Spleen (tissue), 11 donors: ENCODE data around the gene CTDP1. TPM values are rescaled to one million over a fixed set of nuclear protein-coding genes. Genes with fewer than 3 reads are reported as not detected.

ENCODE experiments used
- DNase-seq: peaks from one replicate; pipeline ENCODE4 v3.0.0-alpha.2; 2020
- H3K27ac ChIP-seq, 8 donors: fragments of 200-600 bp; sonication (generic) in 7 of 8; 1 replicate in 4 of 8; 2 replicates in 4 of 8; pipeline versions ENCODE4 v1.5.0 to v1.8.0; 2016 to 2021; ENCODE audit warnings: inconsistent platforms in 4 of 8, mild to moderate bottlenecking in 4 of 8, moderate library complexity in 1 of 8
- H3K27me3 ChIP-seq, 7 donors: fragments of 200-600 bp; sonication (generic) in 6 of 7; replicated peaks in 1 of 7; 1 replicate in 4 of 7; 2 replicates in 3 of 7; pipeline versions ENCODE4 v1.5.0 to v1.8.0; 2016 to 2021; ENCODE audit warnings: inconsistent platforms in 3 of 7, mild to moderate bottlenecking in 1 of 7
- H3K36me3 ChIP-seq, 6 donors: fragments of 200-600 bp; sonication (generic) in 5 of 6; 1 replicate in 4 of 6; 2 replicates in 2 of 6; pipeline versions ENCODE4 v1.5.0 to v1.8.0; 2016 to 2021; ENCODE audit warnings: inconsistent platforms in 2 of 6
- H3K4me1 ChIP-seq, 6 donors: fragments of 200-600 bp; sonication (generic) in 5 of 6; 1 replicate in 3 of 6; 2 replicates in 3 of 6; pipeline versions ENCODE4 v1.5.0 to v1.8.0; 2016 to 2021; ENCODE audit warnings: inconsistent platforms in 3 of 6
- H3K4me3 ChIP-seq, 8 donors: fragments of 200-600 bp; sonication (generic) in 7 of 8; 1 replicate in 4 of 8; 2 replicates in 4 of 8; pipeline versions ENCODE4 v1.5.0 to v1.8.0; 2016 to 2021; ENCODE audit warnings: inconsistent platforms in 4 of 8, mild to moderate bottlenecking in 4 of 8, moderate library complexity in 2 of 8
- H3K9me3 ChIP-seq, 8 donors: fragments of 200-600 bp; sonication (generic) in 7 of 8; 1 replicate in 4 of 8; 2 replicates in 4 of 8; pipeline versions ENCODE4 v1.5.0 to v1.8.0; 2016 to 2021; ENCODE audit warnings: inconsistent platforms in 4 of 8
- CTCF ChIP-seq, 11 experiments: fragments of 200-600 bp in 7 of 11; fragments of 450-650 bp in 4 of 11; sonication (generic) in 4 of 11; IDR thresholded peaks in 8 of 11; conservative IDR thresholded peaks in 3 of 11; 1 replicate in 7 of 11; 2 replicates in 4 of 11; pipeline versions ENCODE4 v1.4.0 to v1.8.0; 2016 to 2021; ENCODE audit warnings: antibody characterized with exemption in 11 of 11, inconsistent platforms in 4 of 11, mild to moderate bottlenecking in 1 of 11
- POLR2A ChIP-seq, 3 donors: fragments of 450-650 bp; IDR thresholded peaks; one replicate each; pipeline ENCODE4 v1.5.1; 2017; ENCODE audit warnings: antibody characterized with exemption in 3 of 3, mild to moderate bottlenecking in 1 of 3
- POLR2AphosphoS5 ChIP-seq, 3 donors: sonication (generic); formaldehyde crosslinking; IDR thresholded peaks; one replicate each; pipeline ENCODE4 v1.5.1; 2017; ENCODE audit warnings: antibody characterized with exemption in 3 of 3
- WGBS, 5 donors: extraction: QIAGEN DNeasy Blood & Tissue Kit in 3 of 5; methylation state at CpG; one replicate each; pipeline versions ENCODE4 v1.1.5 to v1.1.7; 2013 to 2018; 5-methylcytosine and 5-hydroxymethylcytosine counted together
- intact Hi-C: fragments of 100-400 bp; cut with DNase I; formaldehyde crosslinking; loops from one replicate; pipeline ENCODE4 v1.15.0; 2023; ENCODE audit warnings: low total_unique reads
- polyA plus RNA-seq, 3 donors: library from polyadenylated mRNA; stranded (reverse); fragments of 200-250 nt; gene quantifications; one replicate each; pipeline ENCODE4 v1.2.1, GENCODE V29; 2013
- total RNA-seq, 7 donors: library from RNA; depleted of rRNA in 3 of 7; stranded (reverse); fragments of >200 nt in 3 of 7; fragmentation: NEBNext Ultra II Directional in 4 of 7; extraction: Animal tissue kit (Norgen Biotek cat#: 25700) in 4 of 7; gene quantifications; one replicate each; pipeline versions ENCODE4 v1.1.0 to v1.2.1, GENCODE V29; 2016 to 2021
- donor health status: healthy with polysubstance abuse.
- donor health status: DM: no; HTN: no; CAD: no; lungs with moderate emphysema.
- donor health status: DM: no; HTN: no; CAD: no.
- donor health status: Bipolar disorder and iron deficiency.
- donor health status: healthy.
- donor health status: DM: no; HTN: no; CAD: no.
- donor health status: DM: yes; HTN: yes; CAD: no.

Gene CTDP1
- total and polyA plus RNA-seq, 10 donors = 13.6 to 54.6 (median 28.6) TPM

- peak; percentile 53 for DNase-seq
- TF ChIP-seq CTCF (IDR thresholded peaks at IDR 0.05 in 8 of 11, conservative IDR thresholded peaks at IDR 0.05 in 3 of 11) = no peak
- 71 to 79% (median 72%) methylated on average over 11 to 16 of the region's 16 CpGs for WGBS, 5 donors
- Histone ChIP-seq H3K27ac (no peak overlapping the region), H3K4me3 (no peak overlapping the region), H3K4me1 (no peaks in the 10 kb centered on the region), H3K9me3 (peaks cover 0 to 43% (median 23%) of the 10 kb centered on the region in 8 donors), H3K27me3 (peaks cover 0 to 18% (median 0%) of the 10 kb centered on the region in 7 donors), H3K36me3 (no peaks in the 10 kb centered on the region)
- intact Hi-C loops = no loop called here
Measured at GRCh38 chr18:79766308-79766707, 86.7 kb downstream of the CTDP1 start.

- H3K27me3 ChIP-seq = peaks cover 0 to 41% (median 4%) of the 10 kb centered on the region in 7 donors
- H3K4me1 ChIP-seq = no peaks in the 10 kb centered on the region
- TF ChIP-seq CTCF (IDR thresholded peaks at IDR 0.05 in 8 of 11, conservative IDR thresholded peaks at IDR 0.05 in 3 of 11) (no peak), POLR2A (IDR thresholded peaks at IDR 0.05) (no peak), POLR2AphosphoS5 (IDR thresholded peaks at IDR 0.05) (no peak)
- H3K9me3 ChIP-seq = peaks cover 0 to 37% (median 23%) of the 10 kb centered on the region in 8 donors
- H3K27ac ChIP-seq = no peak overlapping the region
- intact Hi-C loops = no loop called here
- no peak for DNase-seq
- WGBS, 5 donors = 55 to 76% (median 66%) methylated on average over 3 of the region's 3 CpGs
- no peaks in the 10 kb centered on the region for H3K36me3 ChIP-seq
- H3K4me3 ChIP-seq = no peak overlapping the region
Measured at GRCh38 chr18:79768745-79769144, 89.1 kb downstream of the CTDP1 start.

- TF ChIP-seq CTCF (IDR thresholded peaks at IDR 0.05 in 8 of 11, conservative IDR thresholded peaks at IDR 0.05 in 3 of 11) (no peak), POLR2A (IDR thresholded peaks at IDR 0.05) (no peak), POLR2AphosphoS5 (IDR thresholded peaks at IDR 0.05) (no peak)
- DNase-seq = peak; percentile 62
- no peaks in the 10 kb centered on the region for H3K36me3 ChIP-seq
- H3K27ac ChIP-seq = no peak overlapping the region
- intact Hi-C loops = no loop called here
- H3K9me3 ChIP-seq = peaks cover 0 to 36% (median 23%) of the 10 kb centered on the region in 8 donors
- peaks cover 0 to 53% (median 4%) of the 10 kb centered on the region in 7 donors for H3K27me3 ChIP-seq
- H3K4me1 ChIP-seq = no peaks in the 10 kb centered on the region
- WGBS, 5 donors = 83 to 91% (median 86%) methylated on average over 30 to 31 of the region's 31 CpGs
- no peak overlapping the region for H3K4me3 ChIP-seq
Measured at GRCh38 chr18:79769698-79770500, 90.3 kb downstream of the CTDP1 start.

DNA sequence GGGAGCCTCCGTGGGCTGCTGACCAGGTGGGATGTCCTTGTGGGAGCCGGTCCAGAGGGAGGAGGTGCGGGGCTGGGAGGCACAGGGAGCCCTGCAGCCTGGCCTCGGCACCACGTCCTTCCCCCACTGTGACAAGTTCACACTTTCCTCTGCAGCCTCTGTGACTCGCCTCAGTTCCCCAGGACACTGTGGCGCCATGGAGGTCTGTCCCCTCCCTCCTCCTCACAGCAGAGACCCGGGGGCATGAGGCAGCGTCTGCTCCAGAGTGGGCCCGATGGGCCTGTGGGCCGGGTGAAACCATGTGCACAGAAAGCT, 90.9 kb downstream of the CTDP1 start:
- Histone ChIP-seq H3K27ac (no peak overlapping the region), H3K4me1 (no peaks in the 10 kb centered on the region), H3K27me3 (peaks cover 0 to 59% (median 5%) of the 10 kb centered on the region in 7 donors), H3K9me3 (peaks cover 0 to 36% (median 23%) of the 10 kb centered on the region in 8 donors), H3K36me3 (no peaks in the 10 kb centered on the region), H3K4me3 (no peak overlapping the region)
- peak; percentile 59 for DNase-seq
- 71 to 79% (median 76%) methylated on average over 8 to 11 of the region's 11 CpGs for WGBS, 5 donors
- intact Hi-C loops = no loop called here
- TF ChIP-seq POLR2AphosphoS5 (IDR thresholded peaks at IDR 0.05) (no peak), CTCF (IDR thresholded peaks at IDR 0.05 in 8 of 11, conservative IDR thresholded peaks at IDR 0.05 in 3 of 11) (no peak), POLR2A (IDR thresholded peaks at IDR 0.05) (no peak)
